DND-41 (cell line): ENCODE results near the gene FHDC1.

Experiments
- ATAC-seq: fragments of 200-7000 bp; cut with Tn5 transposase; 3 replicates; pipeline ENCODE4 v1.9.1; 2021; ENCODE audit warnings: low read depth; ENCODE audit not compliant: insufficient read depth
- DNase-seq: peaks from one replicate; pipeline ENCODE4 v3.0.0-alpha.2; 2020
- H2AFZ ChIP-seq: 2 replicates; pipeline ENCODE4 v1.6.0; 2012; ENCODE audit warnings: low read depth, low read length
- H3K27ac ChIP-seq: 2 replicates; pipeline ENCODE4 v1.5.1; 2012; ENCODE audit warnings: low read length, inconsistent platforms
- H3K27me3 ChIP-seq: fragments of 200-600 bp; sonication (generic); 2 replicates; pipeline ENCODE4 v1.6.0; 2012; ENCODE audit warnings: low read length, mild to moderate bottlenecking, inconsistent platforms; ENCODE audit not compliant: insufficient read depth, poor library complexity
- H3K36me3 ChIP-seq: 2 replicates; pipeline ENCODE4 v1.5.1; 2012; ENCODE audit warnings: low read length, inconsistent platforms; ENCODE audit not compliant: insufficient read depth
- H3K4me1 ChIP-seq: 2 replicates; pipeline ENCODE4 v1.5.1; 2012; ENCODE audit warnings: mild to moderate bottlenecking, low read length; ENCODE audit not compliant: insufficient read depth
- H3K4me2 ChIP-seq: 2 replicates; pipeline ENCODE4 v1.6.0; 2012; ENCODE audit warnings: mild to moderate bottlenecking, moderate library complexity, low read length, inconsistent platforms; ENCODE audit not compliant: insufficient read depth
- H3K4me3 ChIP-seq, 2 experiments: fragments of 200-600 bp in 1 of 2; shearing (Covaris generic) in 1 of 2; 2 replicates each; pipeline ENCODE4 v1.5.1; 2012 to 2016; ENCODE audit warnings: inconsistent platforms in 2 of 2, low read length in 2 of 2, mild to moderate bottlenecking in 2 of 2, low read depth in 1 of 2, moderate library complexity in 1 of 2
- H3K79me2 ChIP-seq: 2 replicates; pipeline ENCODE4 v1.6.0; 2012; ENCODE audit warnings: low read length, inconsistent platforms; ENCODE audit not compliant: insufficient read depth
- H3K9ac ChIP-seq: 2 replicates; pipeline ENCODE4 v1.6.0; 2012; ENCODE audit warnings: low read depth, mild to moderate bottlenecking, inconsistent platforms, low read length, moderate library complexity
- H3K9me3 ChIP-seq: 2 replicates; pipeline ENCODE4 v1.5.1; 2012; ENCODE audit warnings: low read length, moderate library complexity, mild to moderate bottlenecking, inconsistent platforms; ENCODE audit not compliant: insufficient read depth, severe bottlenecking
- H4K20me1 ChIP-seq: 2 replicates; pipeline ENCODE4 v1.6.0; 2012; ENCODE audit warnings: low read length; ENCODE audit not compliant: insufficient read depth
- EZH2 ChIP-seq: IDR thresholded peaks from 3 replicates; pipeline ENCODE4 v1.6.1; 2012; ENCODE audit warnings: borderline replicate concordance, low read depth, mild to moderate bottlenecking, moderate library complexity, low read length, inconsistent platforms; ENCODE audit not compliant: severe bottlenecking
- TF ChIP-seq, protein P1 (sequence below): IDR thresholded peaks from 2 replicates; pipeline ENCODE4 v1.5.1; 2012; ENCODE audit warnings: borderline replicate concordance, low read length, moderate library complexity, mild to moderate bottlenecking; ENCODE audit not compliant: poor library complexity, severe bottlenecking; ENCODE audit errors: extremely low read depth

The FHDC1 gene

GRCh38 chr4:152998861-152999260 lies 62.7 kb downstream of the FHDC1 start:
- Histone ChIP-seq H3K27ac (no peak overlapping the region), H3K9ac (no peak overlapping the region), H3K9me3 (no peaks in the 10 kb centered on the region), H4K20me1 (no peaks in the 10 kb centered on the region), H3K4me2 (no peak overlapping the region), H3K4me1 (no peaks in the 10 kb centered on the region), H3K27me3 (peaks cover 3% of the 10 kb centered on the region), H3K4me3 (no peak overlapping the region), H2AFZ (no peak overlapping the region), H3K36me3 (no peaks in the 10 kb centered on the region), H3K79me2 (no peaks in the 10 kb centered on the region)
- TF ChIP-seq, protein P1, sequence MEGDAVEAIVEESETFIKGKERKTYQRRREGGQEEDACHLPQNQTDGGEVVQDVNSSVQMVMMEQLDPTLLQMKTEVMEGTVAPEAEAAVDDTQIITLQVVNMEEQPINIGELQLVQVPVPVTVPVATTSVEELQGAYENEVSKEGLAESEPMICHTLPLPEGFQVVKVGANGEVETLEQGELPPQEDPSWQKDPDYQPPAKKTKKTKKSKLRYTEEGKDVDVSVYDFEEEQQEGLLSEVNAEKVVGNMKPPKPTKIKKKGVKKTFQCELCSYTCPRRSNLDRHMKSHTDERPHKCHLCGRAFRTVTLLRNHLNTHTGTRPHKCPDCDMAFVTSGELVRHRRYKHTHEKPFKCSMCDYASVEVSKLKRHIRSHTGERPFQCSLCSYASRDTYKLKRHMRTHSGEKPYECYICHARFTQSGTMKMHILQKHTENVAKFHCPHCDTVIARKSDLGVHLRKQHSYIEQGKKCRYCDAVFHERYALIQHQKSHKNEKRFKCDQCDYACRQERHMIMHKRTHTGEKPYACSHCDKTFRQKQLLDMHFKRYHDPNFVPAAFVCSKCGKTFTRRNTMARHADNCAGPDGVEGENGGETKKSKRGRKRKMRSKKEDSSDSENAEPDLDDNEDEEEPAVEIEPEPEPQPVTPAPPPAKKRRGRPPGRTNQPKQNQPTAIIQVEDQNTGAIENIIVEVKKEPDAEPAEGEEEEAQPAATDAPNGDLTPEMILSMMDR, result no peak
- no peak for TF ChIP-seq EZH2
- ATAC-seq (no peak), DNase-seq (no peak)

DNA sequence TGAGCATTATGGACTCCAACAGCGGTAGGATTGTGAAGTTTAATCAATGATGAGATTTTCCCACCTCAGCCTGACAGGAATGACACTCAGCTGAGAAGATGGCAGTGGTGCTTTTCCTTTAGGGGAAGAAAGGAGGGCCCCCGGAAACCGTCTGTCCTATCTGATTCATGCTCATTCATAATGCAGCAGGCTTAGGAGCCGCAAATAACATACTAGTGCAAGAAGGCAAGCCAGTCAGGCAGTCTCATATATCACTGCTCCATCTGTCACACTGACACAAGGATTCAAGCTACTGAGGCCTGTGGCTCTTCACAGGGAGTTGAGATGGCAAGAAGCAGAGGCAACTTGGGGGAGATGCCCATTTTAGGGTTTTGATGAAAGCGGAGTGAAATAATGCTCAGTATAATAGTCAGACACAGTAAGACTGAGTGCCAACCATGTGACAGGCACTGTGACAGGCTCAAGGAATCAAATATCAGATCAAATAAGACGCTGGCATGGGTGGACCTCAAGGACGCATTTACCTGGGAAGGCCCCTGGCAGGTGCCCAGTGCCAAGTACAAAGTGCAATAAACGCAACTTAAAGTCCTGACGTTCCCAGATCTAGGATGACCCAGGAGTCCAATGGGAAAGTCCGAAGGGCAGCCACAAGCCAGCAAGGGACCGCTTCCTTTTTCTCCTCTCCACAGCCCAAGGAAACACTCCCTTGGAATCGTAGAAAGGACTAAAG lies 63.4 kb downstream of the FHDC1 start:
- Histone ChIP-seq H3K4me1 (no peaks in the 10 kb centered on the region), H3K4me3 (no peak overlapping the region), H4K20me1 (no peaks in the 10 kb centered on the region), H3K4me2 (no peak overlapping the region), H3K27me3 (peaks cover 3% of the 10 kb centered on the region), H3K9me3 (no peaks in the 10 kb centered on the region), H3K27ac (no peak overlapping the region), H3K36me3 (no peaks in the 10 kb centered on the region), H3K79me2 (no peaks in the 10 kb centered on the region), H2AFZ (no peak overlapping the region), H3K9ac (no peak overlapping the region)
- TF ChIP-seq, protein P1, result no peak
- TF ChIP-seq EZH2, result no peak
- DNase-seq, result no peak
- no peak for ATAC-seq

DNA sequence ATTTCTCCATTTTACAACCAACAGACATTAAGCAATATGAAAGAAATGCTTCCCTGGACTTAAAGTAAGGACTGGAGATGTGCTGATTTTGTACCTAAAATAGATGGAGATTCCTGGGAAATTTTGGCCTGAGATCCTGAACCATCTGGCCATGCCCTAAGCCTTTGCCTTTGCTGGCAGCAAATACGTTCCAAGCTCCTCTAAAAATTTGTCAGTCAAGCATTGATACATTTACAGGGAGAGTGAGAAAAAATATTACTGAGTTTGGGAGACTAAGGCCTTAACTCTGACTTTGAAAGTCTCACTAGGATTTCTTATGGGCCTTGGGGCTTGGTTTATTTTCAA lies 63.9 kb downstream of the FHDC1 start:
- Histone ChIP-seq H2AFZ (no peak overlapping the region), H3K4me1 (no peaks in the 10 kb centered on the region), H3K4me3 (no peak overlapping the region), H3K9ac (no peak overlapping the region), H3K27me3 (peaks cover 3% of the 10 kb centered on the region), H3K9me3 (no peaks in the 10 kb centered on the region), H3K36me3 (no peaks in the 10 kb centered on the region), H3K27ac (no peak overlapping the region), H3K79me2 (no peaks in the 10 kb centered on the region), H4K20me1 (no peaks in the 10 kb centered on the region), H3K4me2 (no peak overlapping the region)
- ATAC-seq (no peak), DNase-seq (no peak)
- TF ChIP-seq EZH2, result no peak
- TF ChIP-seq, protein P1, result no peak

DNA sequence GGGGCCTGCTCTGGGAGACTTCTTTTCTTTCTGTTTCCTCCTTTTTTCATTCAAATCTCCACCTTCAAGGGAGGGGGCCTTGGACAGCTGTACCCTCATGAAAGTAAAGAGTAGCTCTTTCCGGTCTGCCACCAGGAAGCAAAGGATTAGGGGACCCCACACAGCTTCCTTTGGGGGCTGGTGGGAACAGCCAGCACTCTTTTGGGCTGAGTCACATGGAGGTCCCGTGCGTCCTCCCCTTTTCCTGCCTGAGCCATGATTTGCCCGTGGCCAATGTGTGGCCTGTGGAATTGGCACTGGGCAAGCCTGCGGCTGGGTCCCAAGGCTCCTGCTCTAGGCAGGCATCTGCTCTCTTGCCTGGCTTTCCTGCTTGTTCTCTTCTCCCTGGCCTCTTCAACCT lies 65.5 kb downstream of the FHDC1 start:
- DNase-seq, result no peak
- Histone ChIP-seq H3K4me3 (no peak overlapping the region), H3K79me2 (no peaks in the 10 kb centered on the region), H3K27ac (no peak overlapping the region), H3K4me2 (no peak overlapping the region), H3K9me3 (no peaks in the 10 kb centered on the region), H3K27me3 (peaks cover 3% of the 10 kb centered on the region), H2AFZ (no peak overlapping the region), H4K20me1 (no peaks in the 10 kb centered on the region), H3K36me3 (no peaks in the 10 kb centered on the region), H3K4me1 (no peaks in the 10 kb centered on the region), H3K9ac (no peak overlapping the region)
- ATAC-seq, result no peak; the same call in 2 of the 3 replicates
- TF ChIP-seq EZH2, result no peak
- TF ChIP-seq, protein P1, result no peak
